Measurements from ENCODE around the gene ALPK1. TPM values are rescaled to one million over a fixed set of nuclear protein-coding genes. Genes with fewer than 3 reads are reported as not detected.

The ALPK1 gene
- total RNA-seq, 4 donors from 2014 or later, result 17.1 to 34.8 (median 25.8) TPM

- no peak for TF ChIP-seq CTCF (IDR thresholded peaks at IDR 0.05; ENCODE audit: low read depth)
Observed at GRCh38 chr4:112311516-112311915, 14.3 kb downstream of the ALPK1 start.

- no peak for TF ChIP-seq CTCF (IDR thresholded peaks at IDR 0.05; ENCODE audit: low read depth)
Observed at GRCh38 chr4:112312610-112313239, 15.6 kb downstream of the ALPK1 start.

DNA sequence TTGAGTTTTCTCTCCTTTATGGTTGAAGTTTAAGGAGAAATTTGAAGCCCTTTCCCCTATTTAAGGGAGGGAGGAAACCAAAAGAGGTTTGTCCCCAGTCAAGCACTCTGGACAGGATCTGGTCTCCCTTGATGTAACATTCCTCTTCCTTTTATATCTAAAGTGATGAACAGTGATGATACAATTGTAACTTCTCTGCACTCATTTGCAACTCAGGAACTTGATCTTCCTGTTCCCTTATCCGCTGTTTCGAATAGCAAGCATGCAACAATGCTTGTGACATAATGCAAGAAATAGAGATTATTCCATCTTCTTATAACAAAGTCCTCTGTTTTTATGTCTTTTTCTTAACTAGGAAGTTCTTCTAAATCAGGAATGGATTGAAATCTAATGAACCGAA lies 18.3 kb downstream of the ALPK1 start:
- TF ChIP-seq CTCF (IDR thresholded peaks at IDR 0.05; ENCODE audit: low read depth), result no peak

DNA sequence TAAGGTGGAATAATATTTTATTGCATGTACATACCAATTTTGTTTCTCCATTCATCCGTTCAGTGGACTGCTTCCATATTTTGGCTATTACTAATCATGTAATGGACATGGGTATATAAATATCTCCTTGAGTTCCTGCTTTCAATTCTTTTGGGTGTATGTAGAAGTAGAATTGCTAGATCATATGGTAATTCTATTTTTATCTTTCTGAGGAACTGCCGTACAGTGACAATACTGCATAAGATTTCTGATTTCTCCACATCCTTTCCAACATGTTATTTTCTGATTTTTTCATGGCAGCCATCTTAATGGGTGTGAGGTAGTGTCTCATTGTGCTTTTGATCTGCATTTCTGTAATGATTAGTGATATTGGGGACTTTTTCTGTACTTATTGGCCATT lies 19.2 kb downstream of the ALPK1 start:
- TF ChIP-seq CTCF (IDR thresholded peaks at IDR 0.05; ENCODE audit: low read depth), result no peak

DNA sequence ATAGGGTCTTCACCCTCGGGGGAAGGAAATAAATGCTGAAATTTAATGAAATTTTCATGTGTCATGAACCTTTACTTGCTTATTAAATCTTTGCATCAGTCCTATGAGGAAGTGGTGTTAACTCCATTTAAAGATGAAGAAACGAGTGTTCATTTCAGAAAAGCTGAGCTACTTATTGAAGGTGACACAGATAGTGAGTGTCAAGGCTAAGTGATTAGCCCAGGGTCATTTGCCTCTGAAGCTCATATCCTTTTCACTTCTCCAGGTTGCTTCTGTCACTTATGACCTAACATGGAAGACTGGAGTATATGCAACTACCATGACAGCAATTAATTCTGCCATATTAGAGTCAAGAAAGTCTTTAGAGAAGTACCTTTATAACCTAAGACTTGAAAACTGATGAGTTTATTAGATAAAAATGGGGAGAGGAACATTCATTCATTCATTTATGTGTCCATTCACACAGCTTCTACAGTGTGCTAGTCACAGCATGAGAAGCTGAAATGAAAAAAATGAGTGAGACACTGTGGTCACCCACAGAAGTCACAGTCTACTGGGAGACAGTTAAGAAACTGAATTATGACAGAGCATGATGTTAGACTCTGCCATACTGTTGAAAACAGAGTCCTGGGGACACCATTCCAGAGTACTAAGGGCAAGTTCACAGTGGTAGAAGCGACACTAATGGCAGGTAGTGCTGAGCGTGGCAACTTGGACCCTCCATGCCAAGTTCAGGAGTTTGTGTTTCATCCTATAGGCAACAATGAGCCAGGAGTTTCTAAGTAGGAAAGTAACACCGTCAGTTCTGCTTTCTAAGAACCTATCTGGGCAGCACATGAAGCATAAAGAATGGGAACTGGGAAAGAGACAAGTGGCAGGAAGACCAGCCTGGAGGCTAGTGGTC lies 21.3 kb downstream of the ALPK1 start:
- no peak for TF ChIP-seq CTCF (IDR thresholded peaks at IDR 0.05; ENCODE audit: low read depth)

DNA sequence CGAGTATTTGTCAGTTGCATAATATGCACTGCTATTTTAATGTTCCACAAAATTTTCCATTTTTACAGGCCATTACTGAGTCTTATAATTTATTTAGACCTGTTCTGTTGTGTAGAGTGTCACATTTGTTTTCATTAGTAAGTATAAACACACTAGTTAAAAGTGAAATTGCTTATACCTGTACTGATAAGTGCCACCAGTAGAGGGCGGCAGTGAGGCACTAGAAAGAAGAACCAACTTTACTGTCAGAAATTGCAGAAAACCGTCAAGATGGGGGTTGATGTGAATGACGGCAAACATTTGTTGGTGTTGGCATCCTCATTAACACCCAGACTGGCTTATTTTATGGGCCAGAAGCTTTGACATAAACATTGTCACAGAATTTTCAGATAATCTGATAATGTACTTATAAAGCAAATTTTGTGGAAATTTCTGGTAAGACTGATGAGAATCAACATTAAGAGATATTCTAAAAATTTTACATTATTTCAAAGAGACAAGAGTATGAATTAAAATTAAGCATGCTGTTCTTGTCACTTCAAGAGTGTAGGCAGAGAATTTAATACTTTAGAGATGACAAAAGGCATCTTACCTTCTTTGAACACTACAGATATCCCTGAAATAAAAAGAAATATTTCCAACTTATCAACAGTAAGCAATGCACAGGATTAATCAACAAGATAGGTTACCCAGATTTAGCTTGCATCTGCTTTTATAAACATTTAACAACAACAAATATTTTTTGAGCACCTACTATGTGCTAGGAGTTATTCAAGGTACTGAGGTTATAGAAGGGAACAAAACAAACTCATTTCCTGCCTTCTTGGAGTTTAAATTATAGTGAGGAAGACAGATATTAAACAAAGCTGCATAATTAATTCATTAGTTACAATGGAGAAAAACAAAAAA lies 24.9 kb downstream of the ALPK1 start:
- TF ChIP-seq CTCF (IDR thresholded peaks at IDR 0.05; ENCODE audit: low read depth), result no peak
